NCI-H2171 treated with DMSO at 0.1 percent for 48 hours (cell line): ENCODE measurements around the gene TMEM185B.
A peak's percentile ranks its signal among the peaks of the same experiment; 100 is the strongest.
"Not testable (repeated sequence)": the region's sequence is repeated elsewhere in the genome, so short reads cannot be mapped to it uniquely, and the experiment has no call there.

Experiments used
- DNase-seq: peaks from one replicate; lab custom pipeline; 2025; lab: John Stamatoyannopoulos, UW

Gene TMEM185B

DNA sequence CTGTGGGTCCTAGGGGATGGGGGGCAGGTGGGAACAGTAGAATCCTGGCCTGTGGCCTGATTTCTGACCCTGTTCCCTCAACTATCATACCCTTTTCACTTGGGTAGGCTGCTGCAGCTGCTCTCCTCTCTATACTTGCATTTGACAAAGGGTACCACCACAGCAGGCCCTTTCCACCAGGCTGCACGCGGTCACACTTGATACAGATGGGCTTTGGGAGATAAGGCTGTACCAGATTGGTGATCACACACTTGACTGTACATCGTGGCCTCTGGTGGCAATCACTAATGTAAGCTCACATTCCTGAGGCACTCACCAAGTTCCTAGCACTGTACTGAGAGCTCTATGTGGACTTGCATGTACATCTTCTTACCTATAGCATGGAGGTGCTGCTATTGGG is 27.9 kb upstream of the TMEM185B start:
- DNase-seq, result no peak

DNA sequence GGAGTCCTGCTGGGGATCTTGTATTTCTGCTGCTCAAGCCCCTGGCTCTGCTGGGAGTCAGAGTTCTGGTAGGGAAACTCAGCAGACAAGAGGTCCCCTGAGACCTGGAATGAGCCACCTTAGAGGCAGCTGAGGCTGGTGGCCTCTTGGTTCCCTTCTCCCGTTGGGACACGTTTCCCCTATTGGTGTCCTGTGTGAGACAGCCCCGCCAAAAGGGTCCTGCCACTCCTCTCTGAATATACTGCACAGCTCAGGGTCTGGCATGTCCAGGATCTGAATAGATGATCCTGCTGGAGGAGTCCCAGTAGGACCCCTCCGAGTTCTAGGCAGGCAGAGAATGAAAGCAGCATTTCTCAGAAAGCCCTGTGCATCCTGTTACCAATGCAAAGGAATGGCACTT is 27.4 kb upstream of the TMEM185B start:
- DNase-seq, result no peak

DNA sequence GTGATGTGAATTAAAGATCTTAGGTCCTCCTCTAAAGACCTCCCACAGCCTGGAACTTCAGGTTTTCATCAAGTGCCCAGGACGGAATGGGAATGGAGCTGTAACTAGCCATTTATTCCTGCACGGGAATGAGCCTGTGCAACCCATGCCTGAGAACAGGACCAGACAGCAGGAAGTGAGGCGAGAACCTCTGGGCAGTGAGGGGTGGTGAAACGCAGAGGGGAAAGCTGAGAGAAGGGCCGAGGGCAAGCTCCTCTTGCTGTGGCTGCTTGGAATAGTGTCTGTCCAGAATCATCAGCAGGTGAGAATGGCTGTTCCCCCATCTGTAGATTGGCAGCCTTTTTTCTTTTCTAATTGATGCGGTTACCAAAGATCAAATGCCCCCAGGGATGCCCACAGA is 24.7 kb upstream of the TMEM185B start:
- no peak for DNase-seq

DNA sequence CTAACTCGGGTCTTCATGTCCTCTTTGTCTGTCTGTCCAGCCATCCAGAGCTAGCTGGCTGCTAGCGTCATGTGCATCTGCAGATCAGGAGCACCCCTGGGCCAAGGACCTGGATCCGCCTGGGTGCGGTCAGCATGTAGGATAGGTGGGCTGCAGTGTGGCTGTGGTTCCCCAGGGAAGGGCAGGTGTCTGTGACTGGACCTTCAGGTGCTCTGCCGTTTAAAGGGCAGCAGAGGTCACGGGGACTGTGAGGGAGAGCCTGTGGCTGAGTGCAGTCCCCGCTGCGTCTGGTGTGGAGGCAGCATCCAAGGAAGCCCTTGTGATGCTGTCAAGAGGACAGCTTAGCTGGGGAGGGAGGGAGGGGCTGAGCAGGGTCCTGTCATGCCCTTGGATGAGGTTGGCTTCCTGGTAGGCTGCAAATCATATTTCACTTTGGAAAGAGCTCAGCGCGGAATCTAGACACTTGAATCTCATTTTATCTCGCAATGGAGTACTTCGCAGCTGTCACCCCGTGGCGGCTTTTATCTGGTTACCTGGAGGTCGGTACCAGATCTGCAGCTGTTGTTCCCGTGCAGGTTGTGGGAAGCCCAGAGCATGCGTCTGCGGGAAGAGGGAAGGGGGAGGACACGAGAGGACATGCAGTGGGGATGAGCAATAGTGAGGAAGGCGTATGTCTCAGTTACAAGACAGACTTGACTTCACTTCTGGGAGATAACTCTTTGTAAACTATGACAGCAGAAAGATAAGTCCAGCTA is 23.5 kb upstream of the TMEM185B start:
- peak; percentile 88 for DNase-seq

DNA sequence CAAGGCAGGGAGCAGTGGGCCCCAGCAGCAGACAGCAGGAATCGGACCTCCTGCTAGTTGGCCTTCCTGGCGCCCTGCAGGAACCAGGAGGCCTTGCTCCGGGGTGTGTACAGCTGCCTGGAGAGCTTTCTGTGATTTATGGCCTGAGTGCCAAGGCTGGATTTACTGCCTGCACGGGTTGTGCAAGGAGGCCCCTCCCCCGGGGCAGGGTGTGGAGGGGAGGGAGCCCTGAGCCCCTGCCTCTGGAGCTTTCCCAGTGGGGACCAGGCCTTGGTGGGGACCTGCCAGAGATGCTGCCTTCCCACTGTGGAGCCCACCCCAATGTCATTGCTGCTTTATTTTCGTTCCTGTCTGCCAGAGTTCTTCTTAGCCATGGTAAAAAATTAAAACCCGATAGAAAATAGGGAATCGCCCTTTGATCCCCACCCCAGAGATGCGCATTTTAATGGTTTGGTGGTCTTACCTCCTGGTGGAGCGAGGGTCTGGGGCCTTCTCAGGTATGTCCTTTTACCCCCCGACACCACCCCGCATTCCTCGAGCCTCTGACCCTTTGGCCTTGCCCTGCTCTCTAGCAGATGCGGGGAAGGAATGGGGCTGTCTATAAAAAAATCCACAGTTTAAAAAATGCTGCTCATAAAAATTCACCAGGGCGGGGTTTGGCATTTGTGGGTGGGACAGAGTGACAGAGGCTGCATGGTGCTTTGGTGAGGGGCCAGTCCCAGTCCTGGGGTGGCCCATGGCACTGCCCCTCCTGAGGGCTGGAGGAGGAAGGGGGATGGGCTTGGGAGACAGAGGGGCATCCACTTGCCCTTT is 22.5 kb upstream of the TMEM185B start:
- DNase-seq, result no peak

DNA sequence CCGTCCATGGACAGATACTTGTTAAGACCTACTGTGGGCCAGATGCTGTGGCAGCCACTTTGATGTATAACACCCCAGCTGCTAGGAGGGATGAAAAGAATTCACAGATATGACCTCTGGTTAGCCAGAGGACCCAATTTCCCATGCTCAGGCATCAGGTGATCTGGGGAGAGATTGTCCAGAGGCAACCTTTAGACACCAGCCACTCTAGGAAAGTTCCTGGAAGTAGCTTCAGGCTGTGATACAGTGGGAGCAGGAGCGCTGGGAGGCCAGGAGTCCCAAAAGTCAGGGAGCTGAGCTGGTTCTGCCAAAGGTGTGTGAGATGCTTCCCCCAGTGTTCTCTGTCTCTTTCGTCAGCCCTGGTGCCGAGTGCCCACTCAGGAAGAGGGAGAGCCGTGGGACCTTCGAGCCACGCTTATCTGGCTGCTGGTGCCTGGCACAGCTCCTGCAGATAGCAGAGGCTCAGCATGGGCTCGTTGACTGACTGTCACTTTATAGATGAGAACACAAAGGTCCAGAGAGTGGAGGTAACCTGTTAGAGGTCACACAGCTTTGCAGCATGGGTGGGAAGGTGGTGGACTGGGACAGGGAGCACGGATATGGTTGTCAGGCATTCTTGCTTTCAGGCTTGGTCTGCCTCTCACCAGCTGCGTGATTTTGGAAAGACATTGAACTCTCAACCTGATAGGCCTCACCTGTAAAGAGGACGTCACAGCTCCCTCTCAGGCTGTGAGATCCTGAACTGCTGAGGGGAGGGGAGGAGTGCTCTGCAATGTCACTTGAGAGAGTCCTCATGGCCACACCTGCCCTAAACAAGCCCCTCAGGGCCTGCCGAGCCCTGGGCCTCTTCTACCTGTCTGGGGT is 21.7 kb upstream of the TMEM185B start:
- no peak for DNase-seq

DNA sequence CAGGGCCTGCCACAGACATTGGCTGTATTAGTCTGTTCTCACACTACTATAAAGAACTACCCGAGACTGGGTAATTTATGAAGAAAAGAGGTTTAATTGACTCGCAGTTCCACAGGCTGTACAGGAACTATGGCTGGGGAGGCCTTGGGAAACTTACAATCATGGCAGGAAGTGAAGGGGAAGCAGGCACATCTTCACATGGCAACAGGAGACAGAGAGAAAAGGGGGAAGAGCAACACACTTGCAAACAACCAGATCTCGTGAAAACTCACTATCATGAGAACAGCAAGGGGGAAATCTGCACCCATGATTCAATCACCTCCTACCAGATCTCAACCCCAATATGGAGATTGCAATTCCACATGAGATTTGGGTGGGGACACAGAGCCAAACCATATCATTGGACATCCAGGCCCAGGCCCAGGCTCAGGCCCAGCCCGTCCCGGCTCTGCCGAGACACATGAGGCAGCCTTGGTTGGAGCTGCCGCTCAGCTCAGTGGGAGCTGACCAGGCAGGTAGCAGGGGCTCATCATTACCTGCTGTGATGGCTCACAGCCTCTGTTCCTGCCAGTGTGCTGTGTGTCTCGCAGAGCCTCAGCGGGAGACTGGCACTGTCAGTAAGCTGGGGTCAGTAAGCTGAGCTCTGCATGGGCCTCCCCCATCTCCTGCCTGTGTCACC is 20.8 kb upstream of the TMEM185B start:
- no peak for DNase-seq

DNA sequence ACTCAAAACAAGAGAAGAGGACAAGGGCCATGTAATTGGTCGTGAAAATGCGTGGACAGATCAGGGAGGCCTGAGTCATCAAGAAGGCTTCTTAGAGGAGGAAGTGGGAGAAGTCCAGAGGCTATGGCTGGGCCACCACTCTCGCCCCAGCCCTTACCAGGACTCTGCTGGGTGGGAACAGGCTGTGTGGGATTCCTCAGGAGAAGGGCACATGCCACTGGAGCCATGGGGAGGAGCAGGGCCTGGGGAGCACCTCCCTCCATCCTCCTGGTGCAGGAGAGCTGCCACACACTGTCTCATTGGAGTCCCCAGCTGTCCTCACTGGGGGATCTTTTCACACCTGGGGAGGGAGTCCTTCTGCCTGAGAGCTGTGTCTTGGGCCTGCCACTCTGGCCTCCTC is 20.0 kb upstream of the TMEM185B start:
- no peak for DNase-seq

DNA sequence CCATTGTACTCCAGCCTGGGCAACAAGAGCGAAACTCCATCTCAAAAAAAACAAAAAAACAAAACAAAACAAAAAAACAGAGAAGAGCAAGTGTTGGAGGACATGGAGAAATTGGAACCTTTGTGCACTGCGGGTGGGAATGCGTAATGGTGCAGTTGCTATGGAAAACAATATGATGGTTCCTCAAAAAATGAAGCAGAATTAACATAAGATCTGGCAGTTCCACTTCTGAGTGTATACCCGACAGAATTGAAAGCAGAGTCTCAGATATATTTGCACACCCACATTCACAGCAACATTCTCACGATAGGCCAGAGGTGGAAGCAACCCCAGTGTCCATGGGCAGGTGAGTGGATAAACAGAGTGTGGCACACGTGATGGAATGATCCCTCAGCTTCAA is 18.5 kb upstream of the TMEM185B start:
- DNase-seq, result no peak

DNA sequence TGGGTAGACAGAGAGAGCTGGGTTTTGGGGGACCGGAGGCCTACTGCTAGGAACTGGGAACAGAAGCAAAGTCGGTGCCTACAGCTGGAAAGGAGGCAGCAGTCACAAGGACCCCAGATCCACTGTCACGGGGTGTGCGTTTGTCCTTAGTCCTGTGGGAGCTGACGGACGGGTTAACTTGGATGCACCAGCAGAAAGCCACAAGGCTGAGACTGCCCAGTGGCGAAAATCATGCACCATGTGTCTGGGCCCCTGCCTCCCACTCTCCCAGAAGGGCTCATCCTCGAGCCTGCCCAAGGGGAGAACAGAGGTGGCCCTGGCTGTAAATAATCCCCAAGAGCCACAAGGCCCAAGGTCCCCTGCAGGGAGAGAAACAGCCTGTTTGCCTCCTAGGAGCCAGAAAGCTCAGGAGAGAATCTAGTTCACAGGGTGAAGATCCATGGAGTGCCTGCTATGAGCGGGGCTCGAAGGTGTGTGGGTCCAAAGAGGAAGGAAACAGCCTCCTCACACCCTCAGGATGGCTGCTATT is 17.8 kb upstream of the TMEM185B start:
- DNase-seq, result no peak

DNA sequence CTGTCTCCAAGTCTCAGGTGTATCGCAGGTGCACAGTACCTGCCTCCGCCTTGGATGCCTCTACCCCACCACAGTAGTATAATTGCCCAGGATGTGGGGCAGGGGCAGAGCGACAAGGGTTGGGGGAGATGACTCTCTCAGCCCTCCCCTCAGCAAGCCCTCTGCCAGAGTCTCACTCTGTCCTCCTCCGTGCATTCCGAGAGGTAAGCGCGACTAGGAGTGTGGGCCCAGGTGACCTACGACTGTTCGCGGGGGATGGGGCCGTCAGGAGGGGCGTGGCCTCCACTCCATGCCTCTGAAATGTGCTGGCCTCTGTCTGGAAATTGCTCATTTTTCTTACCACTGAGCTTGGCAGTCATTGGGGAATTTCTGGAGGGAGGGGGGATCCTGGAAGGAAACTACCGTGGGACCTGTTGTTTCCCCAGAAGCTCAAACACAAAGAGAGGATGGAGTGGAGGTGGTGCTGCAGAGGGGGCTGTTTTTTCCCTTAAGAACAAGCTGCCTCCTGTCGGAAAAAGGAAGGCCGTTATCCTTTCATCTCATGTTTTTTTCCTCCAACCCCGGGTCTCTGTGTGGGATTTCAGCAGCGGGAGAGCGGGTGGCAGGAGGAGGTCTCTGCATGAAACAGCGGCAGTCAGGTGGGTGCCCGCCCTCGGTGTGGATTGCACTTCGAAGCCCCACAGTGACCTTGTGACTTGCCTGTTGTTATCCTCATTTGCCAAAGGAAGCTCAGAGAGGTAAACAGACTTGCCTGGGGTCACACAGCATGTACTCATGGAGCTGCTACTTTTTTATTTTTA is 16.5 kb upstream of the TMEM185B start:
- no peak for DNase-seq

DNA sequence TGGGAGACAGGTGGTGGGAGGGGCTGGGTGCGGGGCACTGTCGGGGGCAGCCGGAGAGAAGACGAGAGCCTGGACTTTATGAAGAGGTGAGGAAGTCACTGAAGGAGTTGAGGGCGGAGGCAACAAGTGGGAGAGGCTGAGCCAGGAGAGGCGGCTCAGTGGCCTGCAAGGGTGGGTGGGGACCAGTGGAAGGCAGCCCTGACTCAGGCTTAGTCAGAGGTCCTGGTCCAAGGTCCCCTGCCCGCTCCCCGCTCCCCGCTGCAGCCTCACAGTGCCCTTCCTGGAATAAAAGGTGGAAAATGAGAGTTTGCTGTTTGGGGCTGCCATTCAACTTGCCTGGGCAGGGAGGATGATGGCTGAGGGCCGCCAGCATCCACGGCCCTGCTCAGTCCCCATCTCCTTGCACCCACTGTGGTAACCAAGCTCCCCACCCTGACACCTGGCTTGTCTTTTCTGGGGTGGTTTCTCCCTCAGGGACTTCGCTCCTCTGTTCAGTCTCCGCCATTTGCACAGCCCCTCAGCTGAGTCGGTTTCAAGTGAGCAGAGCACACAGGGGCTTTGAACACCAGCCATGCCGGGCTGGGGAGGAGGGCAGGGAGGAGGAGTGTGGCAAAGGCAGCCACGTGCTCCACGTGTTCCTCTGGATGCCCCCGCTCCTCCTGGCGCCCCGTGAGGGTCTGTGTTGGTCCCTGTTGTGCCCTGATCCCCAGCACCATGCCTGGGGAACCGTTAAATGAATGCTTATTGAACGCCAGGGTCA is 15.7 kb upstream of the TMEM185B start:
- DNase-seq, result no peak

DNA sequence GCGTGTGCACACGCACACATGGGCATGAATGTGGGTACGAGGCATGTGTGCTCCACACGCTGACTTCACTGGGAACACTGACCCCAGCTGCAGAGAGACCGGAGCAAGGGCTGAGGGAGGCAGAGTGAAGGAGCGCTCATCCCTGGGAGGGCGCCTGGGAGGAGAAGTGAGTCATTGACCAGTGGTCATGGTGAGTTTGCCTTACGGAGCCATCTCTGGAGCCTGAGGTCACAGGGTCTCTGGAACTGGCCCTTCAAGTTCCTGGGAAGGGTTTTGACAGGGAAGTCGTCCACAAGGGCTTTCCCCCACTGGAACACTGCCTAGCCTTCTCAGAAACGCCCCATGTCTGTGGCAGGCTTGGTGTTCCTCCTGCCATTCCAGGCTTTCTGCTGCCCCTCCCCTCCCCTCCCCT is 14.3 kb upstream of the TMEM185B start:
- DNase-seq, result no peak

DNA sequence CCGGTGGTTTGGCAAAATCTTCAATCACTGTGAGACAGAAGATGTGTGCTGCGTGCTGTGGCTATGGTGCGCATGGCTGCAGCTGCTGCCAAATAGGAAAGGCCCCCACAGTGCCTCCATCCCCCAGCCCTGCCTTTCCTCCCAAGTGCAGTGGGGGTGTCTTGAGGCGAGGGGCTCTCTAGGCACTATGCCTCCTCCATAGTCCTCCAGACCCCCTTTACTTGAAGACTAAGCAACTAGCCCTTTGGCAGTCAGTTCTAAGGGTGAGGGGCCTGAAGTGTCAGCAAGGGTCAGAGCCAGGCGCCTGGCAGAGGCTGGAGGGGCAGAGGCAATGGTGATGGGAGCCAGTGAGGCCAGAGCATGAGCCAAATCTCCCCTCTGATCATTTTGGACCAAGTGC is 13.6 kb upstream of the TMEM185B start:
- DNase-seq, result no peak

DNA sequence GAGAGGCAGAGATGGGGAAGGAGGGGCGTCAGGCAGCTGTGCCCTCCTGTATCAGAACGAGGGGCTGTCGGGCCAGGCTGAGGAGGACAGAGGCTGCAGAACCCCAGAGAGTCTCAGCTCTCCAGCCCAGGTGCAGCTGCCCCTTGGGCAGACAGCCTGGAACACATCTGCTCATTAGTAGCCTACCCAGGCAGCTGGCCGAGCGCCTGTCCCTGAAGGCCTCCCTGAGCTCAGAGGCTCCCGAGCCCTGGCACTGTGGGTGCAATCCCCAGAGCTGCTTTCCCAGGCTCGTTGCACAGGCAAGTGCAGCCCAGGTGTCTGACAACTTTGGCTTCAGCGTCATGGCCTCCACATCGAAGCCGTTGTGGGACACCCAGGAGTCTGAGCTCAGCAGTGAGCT is 13.1 kb upstream of the TMEM185B start:
- DNase-seq, result no peak

DNA sequence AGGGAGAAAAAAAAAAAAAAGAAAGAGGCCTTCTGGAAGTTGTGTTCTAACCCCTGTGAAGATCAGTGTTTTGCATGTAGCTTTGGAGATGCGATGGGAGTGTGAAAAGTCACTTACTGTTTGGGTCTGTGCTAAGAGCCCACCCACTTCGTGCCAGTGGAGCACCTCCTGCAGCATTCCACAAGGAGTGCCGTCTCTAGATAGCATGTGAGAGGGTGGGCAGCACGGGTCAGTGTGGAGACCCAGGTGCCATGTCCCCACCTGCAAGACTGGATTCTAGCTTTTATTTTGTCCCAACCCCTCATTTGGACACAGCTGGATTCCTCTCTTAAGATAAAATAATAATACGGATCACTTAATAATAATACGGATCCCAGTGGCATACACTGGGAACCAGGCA is 12.5 kb upstream of the TMEM185B start:
- no peak for DNase-seq

DNA sequence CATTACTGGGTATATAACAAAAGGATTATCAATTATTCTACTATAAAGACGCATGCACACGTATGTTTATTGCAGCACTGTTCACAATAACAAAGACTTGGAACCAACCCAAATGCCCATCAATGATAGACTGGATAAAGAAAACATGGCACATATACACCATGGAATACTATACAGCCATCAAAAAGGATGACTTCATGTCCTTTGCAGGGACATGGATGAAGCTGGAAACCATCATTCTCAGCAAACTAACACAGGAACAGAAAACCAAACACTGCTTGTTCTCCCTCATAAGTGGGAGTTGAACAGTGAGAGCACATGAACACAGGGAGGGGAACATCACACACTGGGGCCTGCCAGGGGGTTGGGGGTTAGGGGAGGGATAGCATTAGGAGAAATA is 12.0 kb upstream of the TMEM185B start:
- DNase-seq, result not testable (repeated sequence)

DNA sequence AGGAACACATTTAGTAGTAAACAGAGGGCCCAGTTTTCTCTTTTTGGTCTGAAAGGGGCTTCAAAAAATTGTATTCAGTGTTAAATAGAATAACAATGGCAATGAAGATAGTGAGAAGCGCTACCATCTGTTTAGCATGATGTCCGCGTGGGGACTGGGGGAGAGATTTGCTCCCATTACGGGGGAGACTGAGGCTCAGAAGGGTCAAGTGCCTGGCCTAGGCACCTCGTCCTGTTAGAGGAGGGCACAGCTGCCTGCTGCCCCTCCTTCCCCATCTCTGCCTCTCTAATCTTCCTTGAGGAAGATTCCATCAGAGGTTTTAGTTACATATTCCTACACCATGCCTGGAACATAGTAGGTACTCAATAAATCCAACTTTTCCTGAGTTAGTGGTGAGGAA is 10.1 kb upstream of the TMEM185B start:
- no peak for DNase-seq

DNA sequence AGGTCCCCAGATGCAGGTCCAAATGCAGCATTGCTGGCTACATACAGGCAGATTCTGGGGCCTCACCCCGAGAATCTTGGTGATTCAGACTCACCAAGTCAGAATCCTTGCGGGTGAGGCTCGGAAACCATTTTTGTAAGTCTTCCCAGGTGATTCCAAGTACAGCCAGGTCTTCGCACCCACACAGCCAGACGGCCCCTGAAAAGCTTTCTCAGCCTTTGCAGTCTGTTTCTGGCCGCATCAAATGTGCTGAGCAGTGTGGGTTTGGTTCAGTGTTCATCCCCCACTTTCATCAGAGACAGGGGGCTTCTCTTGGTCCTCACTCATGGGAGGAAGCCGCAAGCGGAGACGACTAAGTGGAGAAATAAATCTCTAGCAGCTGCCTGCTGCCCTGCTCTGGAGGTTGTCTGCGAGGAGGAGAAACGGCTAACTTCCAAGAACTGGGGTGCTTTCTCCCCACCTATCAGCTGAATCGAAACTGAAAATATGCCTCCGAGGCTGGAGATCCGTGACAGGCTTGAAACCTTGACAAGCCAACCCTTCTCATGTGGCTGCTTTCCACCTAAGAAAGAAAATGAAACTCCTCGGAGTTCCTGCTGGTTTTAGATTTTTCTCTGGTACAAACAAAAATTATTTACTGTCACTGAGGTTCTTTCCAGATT is 8.9 kb upstream of the TMEM185B start:
- no peak for DNase-seq

DNA sequence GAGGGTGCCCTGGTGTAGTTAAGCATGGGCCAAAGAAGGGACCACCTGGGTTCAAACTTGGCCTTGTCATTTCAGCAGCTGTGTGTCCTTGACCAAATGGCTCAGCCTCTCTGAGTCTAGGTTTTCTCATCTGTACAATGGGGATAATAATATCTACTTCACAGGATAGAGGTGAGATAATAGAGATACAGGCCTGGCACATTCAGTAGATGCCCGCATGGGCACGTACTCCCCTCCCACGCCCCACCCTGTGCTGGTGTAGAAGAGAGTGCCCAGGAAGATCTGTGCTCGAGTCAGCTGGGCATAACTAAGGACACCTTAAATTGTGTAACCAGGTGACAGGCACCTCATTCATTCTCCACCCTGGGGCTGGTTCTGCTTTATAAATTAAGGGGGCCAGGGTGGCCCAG is 8.4 kb upstream of the TMEM185B start:
- DNase-seq, result no peak
